Hippocampal formation (tissue), 2 donors: Measurements from ENCODE around the gene CCL4.
"Not testable (repeated sequence)": the region's sequence is repeated elsewhere in the genome, so short reads cannot be mapped to it uniquely, and the experiment has no call there.

Experiments used
- DNase-seq, 2 donors: peaks; one replicate each; lab custom pipeline; 2025; lab: John Stamatoyannopoulos, UW

CCL4 gene

GRCh38 chr17:36087897-36088572, 15.6 kb upstream of the CCL4 start:
- DNase-seq, result not testable (repeated sequence)

GRCh38 chr17:36088670-36089338, 14.8 kb upstream of the CCL4 start:
- DNase-seq, result no peak

GRCh38 chr17:36089339-36089865, 14.2 kb upstream of the CCL4 start:
- DNase-seq, result no peak

- DNase-seq, result peak in 1 of 2 donors; percentile 17
Measured at GRCh38 chr17:36089888-36090836, 13.5 kb upstream of the CCL4 start, which contains the start of gene CCL3. CCL3 (minus strand) TSS chr17:36090143; CDS start chr17:36090058, 85 bp downstream.

- DNase-seq, result no peak
Measured at GRCh38 chr17:36092230-36092629, 11.4 kb upstream of the CCL4 start.

GRCh38 chr17:36092715-36093114, 10.9 kb upstream of the CCL4 start:
- DNase-seq, result not testable (repeated sequence)

GRCh38 chr17:36094232-36094631, 9.4 kb upstream of the CCL4 start:
- no peak for DNase-seq

GRCh38 chr17:36094746-36095145, 8.9 kb upstream of the CCL4 start:
- DNase-seq, result no peak

- DNase-seq, result no peak
Measured at GRCh38 chr17:36095992-36096391, 7.6 kb upstream of the CCL4 start.

GRCh38 chr17:36099004-36099403, 4.6 kb upstream of the CCL4 start:
- not testable (repeated sequence) for DNase-seq

GRCh38 chr17:36104246-36104645, 619 bp downstream of the CCL4 start:
- not testable (repeated sequence) for DNase-seq

GRCh38 chr17:36104701-36105181, 1.1 kb downstream of the CCL4 start:
- no peak for DNase-seq

- DNase-seq, result no peak
Measured at GRCh38 chr17:36105781-36106492, 2.3 kb downstream of the CCL4 start.

GRCh38 chr17:36106493-36106835, 2.8 kb downstream of the CCL4 start:
- no peak for DNase-seq

GRCh38 chr17:36107660-36108059, 4.0 kb downstream of the CCL4 start:
- no peak for DNase-seq

GRCh38 chr17:36108265-36108664, 4.6 kb downstream of the CCL4 start:
- DNase-seq, result not testable (repeated sequence)

GRCh38 chr17:36111068-36111490, 7.5 kb downstream of the CCL4 start:
- DNase-seq, result no peak

GRCh38 chr17:36112572-36112971, 8.9 kb downstream of the CCL4 start:
- no peak for DNase-seq

GRCh38 chr17:36113131-36113530, 9.5 kb downstream of the CCL4 start:
- DNase-seq, result not testable (repeated sequence)

- DNase-seq, result not testable (repeated sequence)
Measured at GRCh38 chr17:36114971-36115648, 11.5 kb downstream of the CCL4 start.

- DNase-seq, result not testable (repeated sequence)
Measured at GRCh38 chr17:36115649-36115977, 12.0 kb downstream of the CCL4 start.
